ENCODE results near the gene RTN1.

Gene RTN1, protein sequence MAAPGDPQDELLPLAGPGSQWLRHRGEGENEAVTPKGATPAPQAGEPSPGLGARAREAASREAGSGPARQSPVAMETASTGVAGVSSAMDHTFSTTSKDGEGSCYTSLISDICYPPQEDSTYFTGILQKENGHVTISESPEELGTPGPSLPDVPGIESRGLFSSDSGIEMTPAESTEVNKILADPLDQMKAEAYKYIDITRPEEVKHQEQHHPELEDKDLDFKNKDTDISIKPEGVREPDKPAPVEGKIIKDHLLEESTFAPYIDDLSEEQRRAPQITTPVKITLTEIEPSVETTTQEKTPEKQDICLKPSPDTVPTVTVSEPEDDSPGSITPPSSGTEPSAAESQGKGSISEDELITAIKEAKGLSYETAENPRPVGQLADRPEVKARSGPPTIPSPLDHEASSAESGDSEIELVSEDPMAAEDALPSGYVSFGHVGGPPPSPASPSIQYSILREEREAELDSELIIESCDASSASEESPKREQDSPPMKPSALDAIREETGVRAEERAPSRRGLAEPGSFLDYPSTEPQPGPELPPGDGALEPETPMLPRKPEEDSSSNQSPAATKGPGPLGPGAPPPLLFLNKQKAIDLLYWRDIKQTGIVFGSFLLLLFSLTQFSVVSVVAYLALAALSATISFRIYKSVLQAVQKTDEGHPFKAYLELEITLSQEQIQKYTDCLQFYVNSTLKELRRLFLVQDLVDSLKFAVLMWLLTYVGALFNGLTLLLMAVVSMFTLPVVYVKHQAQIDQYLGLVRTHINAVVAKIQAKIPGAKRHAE

DNA sequence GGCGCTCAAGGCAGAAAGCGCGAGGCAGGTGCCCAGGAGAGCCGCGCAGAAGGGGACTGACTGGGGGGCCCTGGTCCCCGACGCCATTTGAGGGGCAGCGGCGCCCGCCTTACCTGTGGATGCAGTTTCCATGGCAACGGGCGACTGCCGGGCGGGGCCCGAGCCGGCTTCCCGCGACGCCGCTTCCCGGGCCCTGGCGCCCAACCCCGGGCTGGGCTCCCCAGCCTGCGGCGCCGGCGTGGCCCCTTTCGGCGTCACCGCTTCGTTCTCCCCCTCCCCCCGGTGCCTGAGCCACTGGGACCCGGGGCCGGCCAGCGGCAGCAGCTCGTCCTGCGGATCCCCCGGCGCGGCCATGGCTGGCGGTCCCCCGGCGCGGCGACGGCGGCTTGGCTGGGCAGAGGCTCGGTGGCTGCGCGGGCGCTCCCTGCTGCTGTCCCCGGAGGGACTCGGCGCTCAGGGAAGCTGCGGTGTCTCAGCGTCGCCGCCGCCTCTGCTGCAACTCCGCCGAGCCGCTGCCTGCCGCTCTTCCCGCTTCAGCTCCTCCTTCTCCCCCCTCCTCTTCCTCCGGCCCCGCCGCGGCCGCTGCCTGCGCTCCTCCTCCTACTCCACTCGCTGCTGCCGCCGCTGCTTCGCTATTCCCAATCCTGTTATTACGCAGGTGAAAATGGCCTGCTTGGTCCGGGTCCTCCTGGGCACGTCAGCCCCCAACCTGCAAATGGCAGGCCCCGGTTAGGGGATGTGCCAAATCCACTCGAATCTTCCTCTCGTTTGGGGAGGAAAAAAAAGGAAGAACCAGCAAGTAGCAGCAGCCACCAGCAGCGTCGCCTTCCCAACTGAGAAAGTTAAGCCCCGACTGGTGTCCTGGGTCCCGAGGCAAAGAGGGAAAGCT, at the start of gene RTN1:
Gene RTN1 (minus strand): TSS at position 500 of the 889 bp plus-strand sequence. CDS start 146 bp downstream, at position 354.
- Histone ChIP-seq H3K4me3 (ENCODE audit: low read length, poor library complexity, severe bottlenecking) (peak within 1 kb of the TSS; percentile 76), H3K9ac (ENCODE audit: low read depth, low read length, poor library complexity, severe bottlenecking) (peak within 1 kb of the TSS; percentile 61), H4K20me1 (ENCODE audit: insufficient read depth, low read length, poor library complexity, severe bottlenecking) (no peaks in the 10 kb centered on the region), H3K27me3 (ENCODE audit: insufficient read depth, low read length, poor library complexity, severe bottlenecking) (peaks cover 14% of the 10 kb centered on the region), H3K4me1 (ENCODE audit: insufficient read depth, low read length, poor library complexity, severe bottlenecking) (peaks cover 7% of the 10 kb centered on the region), H3K4me2 (ENCODE audit: low read depth, low read length, poor library complexity, severe bottlenecking) (peak within 1 kb of the TSS; percentile 99), H3K79me2 (ENCODE audit: insufficient read depth, low read length) (no peaks in the 10 kb centered on the region), H3F3A (ENCODE audit: low read depth) (no peaks in the 10 kb centered on the region), H3K9me3 (ENCODE audit: insufficient read depth, low read depth, low read length) (no peaks in the 10 kb centered on the region), H2AFZ (ENCODE audit: low read length) (peak within 1 kb of the TSS; percentile 94), H3K9me2 (replicated peaks; ENCODE audit: low read depth, low read length) (no peaks in the 10 kb centered on the region), H3K36me3 (ENCODE audit: insufficient read depth, low read length) (no peaks in the 10 kb centered on the region)
- TF ChIP-seq EZH2phosphoT487 (IDR thresholded peaks at IDR 0.05; ENCODE audit: borderline replicate concordance), result no peak
- TF ChIP-seq, protein P1, sequence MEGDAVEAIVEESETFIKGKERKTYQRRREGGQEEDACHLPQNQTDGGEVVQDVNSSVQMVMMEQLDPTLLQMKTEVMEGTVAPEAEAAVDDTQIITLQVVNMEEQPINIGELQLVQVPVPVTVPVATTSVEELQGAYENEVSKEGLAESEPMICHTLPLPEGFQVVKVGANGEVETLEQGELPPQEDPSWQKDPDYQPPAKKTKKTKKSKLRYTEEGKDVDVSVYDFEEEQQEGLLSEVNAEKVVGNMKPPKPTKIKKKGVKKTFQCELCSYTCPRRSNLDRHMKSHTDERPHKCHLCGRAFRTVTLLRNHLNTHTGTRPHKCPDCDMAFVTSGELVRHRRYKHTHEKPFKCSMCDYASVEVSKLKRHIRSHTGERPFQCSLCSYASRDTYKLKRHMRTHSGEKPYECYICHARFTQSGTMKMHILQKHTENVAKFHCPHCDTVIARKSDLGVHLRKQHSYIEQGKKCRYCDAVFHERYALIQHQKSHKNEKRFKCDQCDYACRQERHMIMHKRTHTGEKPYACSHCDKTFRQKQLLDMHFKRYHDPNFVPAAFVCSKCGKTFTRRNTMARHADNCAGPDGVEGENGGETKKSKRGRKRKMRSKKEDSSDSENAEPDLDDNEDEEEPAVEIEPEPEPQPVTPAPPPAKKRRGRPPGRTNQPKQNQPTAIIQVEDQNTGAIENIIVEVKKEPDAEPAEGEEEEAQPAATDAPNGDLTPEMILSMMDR (conservative IDR thresholded peaks at IDR 0.05; ENCODE audit: low read length), result no peak

DNA sequence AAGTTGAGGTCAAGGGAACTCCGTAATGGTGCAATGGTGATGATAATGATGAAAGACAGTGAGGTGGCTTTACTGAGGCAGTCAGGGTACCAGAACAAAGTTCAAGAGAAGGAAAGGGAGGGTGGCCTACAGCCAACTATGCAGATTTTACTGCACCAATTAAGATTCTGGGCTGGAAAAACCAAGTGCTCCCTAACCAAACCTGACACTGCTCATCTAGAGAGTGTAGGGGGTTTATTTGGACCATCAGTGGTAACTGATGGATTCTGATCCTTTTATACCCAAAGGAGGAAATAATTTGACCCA, 49.8 kb upstream of the RTN1 start:
- Histone ChIP-seq H4K20me1 (ENCODE audit: insufficient read depth, low read length, poor library complexity, severe bottlenecking) (no peaks in the 10 kb centered on the region), H3K79me2 (ENCODE audit: insufficient read depth, low read length) (no peaks in the 10 kb centered on the region), H2AFZ (ENCODE audit: low read length) (no peak overlapping the region), H3K9me2 (replicated peaks; ENCODE audit: low read depth, low read length) (no peaks in the 10 kb centered on the region), H3K9ac (ENCODE audit: low read depth, low read length, poor library complexity, severe bottlenecking) (no peak overlapping the region), H3F3A (ENCODE audit: low read depth) (no peaks in the 10 kb centered on the region), H3K4me3 (ENCODE audit: low read length, poor library complexity, severe bottlenecking) (no peak overlapping the region), H3K36me3 (ENCODE audit: insufficient read depth, low read length) (no peaks in the 10 kb centered on the region), H3K4me2 (ENCODE audit: low read depth, low read length, poor library complexity, severe bottlenecking) (no peak overlapping the region), H3K4me1 (ENCODE audit: insufficient read depth, low read length, poor library complexity, severe bottlenecking) (no peaks in the 10 kb centered on the region), H3K9me3 (ENCODE audit: insufficient read depth, low read depth, low read length) (no peaks in the 10 kb centered on the region), H3K27me3 (ENCODE audit: insufficient read depth, low read length, poor library complexity, severe bottlenecking) (no peaks in the 10 kb centered on the region)
- no peak for TF ChIP-seq EZH2phosphoT487 (IDR thresholded peaks at IDR 0.05; ENCODE audit: borderline replicate concordance)
- TF ChIP-seq, protein P1 (conservative IDR thresholded peaks at IDR 0.05; ENCODE audit: low read length), result no peak

DNA sequence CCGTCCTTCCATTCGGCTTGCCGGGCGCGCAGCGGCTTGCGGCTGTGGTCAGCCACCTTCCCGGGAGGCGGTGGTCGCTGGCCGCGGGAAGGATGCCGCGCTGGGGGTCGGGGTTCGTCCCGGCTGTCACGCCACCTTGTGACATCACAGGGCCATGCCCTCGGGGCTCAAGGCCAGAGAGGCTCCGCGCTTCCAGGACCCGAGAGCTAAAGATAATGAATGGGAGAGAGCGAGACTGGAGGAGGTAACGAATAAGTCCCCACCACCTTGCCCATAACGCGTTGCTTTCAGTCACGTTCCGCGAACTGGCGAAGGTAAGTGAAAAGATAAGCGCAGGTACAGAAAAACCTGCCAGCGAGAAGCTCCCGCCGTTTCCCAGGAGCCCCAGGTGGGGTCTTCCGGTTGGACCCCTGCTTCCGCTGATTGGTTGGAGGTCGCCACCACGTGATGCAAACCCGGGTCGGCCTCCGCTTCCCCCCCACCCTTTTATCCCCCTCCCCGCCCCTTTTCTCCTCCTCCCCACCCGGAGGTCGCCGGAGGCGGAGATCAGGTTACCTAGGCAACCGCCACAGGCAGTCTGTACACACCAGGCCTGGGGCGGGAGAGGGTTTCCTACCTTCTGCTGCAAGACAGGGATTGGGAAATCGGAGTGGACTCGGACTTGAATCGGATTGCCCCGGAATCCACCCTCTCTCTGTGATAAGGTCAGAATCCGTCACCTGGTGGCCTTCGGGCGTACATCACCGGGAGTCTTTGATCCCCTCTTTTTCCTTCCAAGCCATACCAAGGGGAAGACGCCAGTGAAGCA, 49.2 kb upstream of the RTN1 start, which contains the start of gene LRRC9:
Gene LRRC9 (plus strand): TSS at position 575 of the 808 bp plus-strand sequence.
- Histone ChIP-seq H3K4me1 (ENCODE audit: insufficient read depth, low read length, poor library complexity, severe bottlenecking) (no peaks in the 10 kb centered on the region), H3K4me2 (ENCODE audit: low read depth, low read length, poor library complexity, severe bottlenecking) (no peak within 1 kb of the TSS), H3K4me3 (ENCODE audit: low read length, poor library complexity, severe bottlenecking) (no peak within 1 kb of the TSS), H3K36me3 (ENCODE audit: insufficient read depth, low read length) (no peaks in the 10 kb centered on the region), H3K9me2 (replicated peaks; ENCODE audit: low read depth, low read length) (no peaks in the 10 kb centered on the region), H3F3A (ENCODE audit: low read depth) (no peaks in the 10 kb centered on the region), H4K20me1 (ENCODE audit: insufficient read depth, low read length, poor library complexity, severe bottlenecking) (no peaks in the 10 kb centered on the region), H2AFZ (ENCODE audit: low read length) (no peak within 1 kb of the TSS), H3K79me2 (ENCODE audit: insufficient read depth, low read length) (no peaks in the 10 kb centered on the region), H3K27me3 (ENCODE audit: insufficient read depth, low read length, poor library complexity, severe bottlenecking) (no peaks in the 10 kb centered on the region), H3K9me3 (ENCODE audit: insufficient read depth, low read depth, low read length) (no peaks in the 10 kb centered on the region), H3K9ac (ENCODE audit: low read depth, low read length, poor library complexity, severe bottlenecking) (no peak within 1 kb of the TSS)
- no peak for TF ChIP-seq EZH2phosphoT487 (IDR thresholded peaks at IDR 0.05; ENCODE audit: borderline replicate concordance)
- TF ChIP-seq, protein P1 (conservative IDR thresholded peaks at IDR 0.05; ENCODE audit: low read length), result no peak

All from Loucy (cell line).